A673 (cell line): ENCODE measurements around the gene LMTK3. TPM values are rescaled to one million over a fixed set of nuclear protein-coding genes. Genes with fewer than 3 reads are reported as not detected.

Experiments
- BruUV-seq: library from RNA; stranded (reverse); fragments of 400-500 nt; replicated peaks from 2 replicates; lab custom pipeline; 2021; lab: Mats Ljungman, UMichigan
- CTCF ChIA-PET: fragments of 300-600 bp; sonication (Branson Sonifier 250); formaldehyde crosslinking; loops from one replicate; lab custom pipeline; 2022; ENCODE audit warnings: antibody characterized with exemption; lab: Charles Lee
- POLR2A ChIA-PET: fragments of 300-600 bp; sonication (Branson Sonifier 250); formaldehyde crosslinking; loops from one replicate; lab custom pipeline; 2022; ENCODE audit warnings: antibody characterized with exemption; ENCODE audit not compliant: low non-redundant PET; lab: Charles Lee
- DNase-seq: peaks from one replicate; pipeline ENCODE4 v3.0.0-alpha.2; 2015; ENCODE audit warnings: low spot score
- H3K27ac ChIP-seq: fragments of 200-600 bp; sonication (generic); 2 replicates; pipeline ENCODE4 v1.5.1; 2016; ENCODE audit warnings: mixed run types, low read depth, mild to moderate bottlenecking, mixed read lengths, antibody characterized with exemption, low read length; ENCODE audit not compliant: poor library complexity, severe bottlenecking
- H3K27me3 ChIP-seq: fragments of 200-600 bp; sonication (generic); replicated peaks from 2 replicates; pipeline ENCODE4 v1.6.1; 2017; ENCODE audit warnings: mixed run types, low read depth, mild to moderate bottlenecking, mixed read lengths, antibody characterized with exemption, low read length; ENCODE audit not compliant: insufficient read depth, poor library complexity
- H3K36me3 ChIP-seq: fragments of 200-600 bp; sonication (generic); 2 replicates; pipeline ENCODE4 v1.6.1; 2016; ENCODE audit warnings: mixed run types, mild to moderate bottlenecking, mixed read lengths, antibody characterized with exemption, low read length; ENCODE audit not compliant: insufficient read depth, poor library complexity, severe bottlenecking
- H3K4me1 ChIP-seq: fragments of 200-600 bp; sonication (generic); 2 replicates; pipeline ENCODE4 v1.6.1; 2017; ENCODE audit warnings: mixed run types, mild to moderate bottlenecking, mixed read lengths, antibody characterized with exemption, low read length; ENCODE audit not compliant: insufficient read depth, poor library complexity, severe bottlenecking
- H3K4me3 ChIP-seq: fragments of 200-600 bp; sonication (generic); 2 replicates; pipeline ENCODE4 v1.5.1; 2016; ENCODE audit warnings: low read depth, mixed run types, mild to moderate bottlenecking, mixed read lengths, low read length; ENCODE audit not compliant: poor library complexity, severe bottlenecking
- H3K9me3 ChIP-seq: fragments of 200-600 bp; sonication (generic); 2 replicates; pipeline ENCODE4 v1.6.1; 2016; ENCODE audit warnings: mixed run types, low read depth, mild to moderate bottlenecking, mixed read lengths, antibody characterized with exemption, low read length; ENCODE audit not compliant: poor library complexity, severe bottlenecking
- CTCF ChIP-seq: fragments of 300-800, 200-600 bp; sonication (generic); conservative IDR thresholded peaks from 2 replicates; pipeline ENCODE4 v1.5.1; 2017; ENCODE audit warnings: low read depth, mild to moderate bottlenecking, antibody characterized with exemption, low read length, moderate library complexity, mixed read lengths
- EZH2 ChIP-seq: fragments of 200-600 bp; sonication (generic); IDR thresholded peaks from 2 replicates; pipeline ENCODE4 v1.6.1; 2017; ENCODE audit warnings: borderline replicate concordance, low read depth, mild to moderate bottlenecking, mixed read lengths, antibody characterized with exemption, low read length; ENCODE audit not compliant: poor library complexity, severe bottlenecking
- intact Hi-C: fragments of 100-400 bp; cut with micrococcal nuclease; formaldehyde crosslinking; loops from one replicate; pipeline ENCODE4 v1.10.0; 2022; ENCODE audit not compliant: unreplicated experiment
- total RNA-seq: library from RNA; stranded (reverse); gene quantifications from 2 replicates; pipeline ENCODE4 v1.2.3, GENCODE V29; 2021

Gene LMTK3
- total RNA-seq, 1 experiment from 2014 or later, result 0.52 TPM

GRCh38 chr19:48551437-48552302 is 40.0 kb upstream of the LMTK3 start, which contains the start of gene SULT2B1:
TSS of gene SULT2B1 (plus strand) at chr19:48552172. CDS start at chr19:48552253, 81 bp downstream.
- Histone ChIP-seq H3K9me3 (no peaks in the 10 kb centered on the region), H3K4me3 (no peak within 1 kb of the TSS), H3K27me3 (no peaks in the 10 kb centered on the region), H3K4me1 (no peaks in the 10 kb centered on the region), H3K27ac (no peak within 1 kb of the TSS), H3K36me3 (no peaks in the 10 kb centered on the region)
- POLR2A ChIA-PET, result interaction anchor here (0.5 kb wide), 1 partner anchor 230 kb away, joined by 3 read pairs; a partner anchor contains a TSS
- TF ChIP-seq CTCF, result no peak
- TF ChIP-seq EZH2, result no peak
- CTCF ChIA-PET, result interaction anchor here (0.6 kb wide), 1 partner anchor 255 kb away, joined by 3 read pairs; no protein-coding TSS in a partner anchor
- intact Hi-C loops, result no loop called here
- no TSS peak for BruUV-seq
- DNase-seq, result no peak

GRCh38 chr19:48549380-48549779 is 37.7 kb upstream of the LMTK3 start:
- DNase-seq, result no peak
- TF ChIP-seq EZH2 (no peak), CTCF (no peak)
- Histone ChIP-seq H3K36me3 (no peaks in the 10 kb centered on the region), H3K27ac (no peak overlapping the region), H3K27me3 (no peaks in the 10 kb centered on the region), H3K4me3 (no peak overlapping the region), H3K9me3 (no peaks in the 10 kb centered on the region), H3K4me1 (no peaks in the 10 kb centered on the region)
- ChIA-PET CTCF (no interaction called here), POLR2A (no interaction called here)
- intact Hi-C loops, result no loop called here
- BruUV-seq, result no TSS peak

GRCh38 chr19:48548253-48548911 is 36.7 kb upstream of the LMTK3 start:
- intact Hi-C loops, result no loop called here
- Histone ChIP-seq H3K36me3 (no peaks in the 10 kb centered on the region), H3K27me3 (no peaks in the 10 kb centered on the region), H3K9me3 (no peaks in the 10 kb centered on the region), H3K4me3 (no peak overlapping the region), H3K4me1 (no peaks in the 10 kb centered on the region), H3K27ac (no peak overlapping the region)
- no peak for DNase-seq
- ChIA-PET CTCF (no interaction called here), POLR2A (no interaction called here)
- no peak for TF ChIP-seq CTCF
- TF ChIP-seq EZH2, result no peak
- BruUV-seq, result no TSS peak
